IMR-90 (cell line): ENCODE measurements around the gene CTR9. TPM values are rescaled to one million over a fixed set of nuclear protein-coding genes. Genes with fewer than 3 reads are reported as not detected.

ENCODE experiments used
- ATAC-seq: fragments of 200-7000 bp; cut with Tn5 transposase; 2 replicates; pipeline ENCODE4 v1.9.1; 2020; ENCODE audit warnings: low read depth, mild to moderate bottlenecking, moderate library complexity
- BruUV-seq: library from RNA; stranded (reverse); fragments of 400-500 nt; replicated peaks from 2 replicates; lab custom pipeline; 2021; lab: Mats Ljungman, UMichigan
- CTCF ChIA-PET: fragments of 300-600 bp; formaldehyde crosslinking; extraction: SDS; loops from one replicate; lab custom pipeline; 2021; ENCODE audit warnings: antibody characterized with exemption; lab: Yijun Ruan, JAX
- POLR2A ChIA-PET: fragments of 300-600 bp; sonication (Branson Sonifier 250); formaldehyde crosslinking; loops from one replicate; lab custom pipeline; 2022; ENCODE audit warnings: antibody characterized with exemption; ENCODE audit not compliant: unreplicated experiment; lab: Charles Lee
- DNase-seq: peaks from one replicate; pipeline ENCODE4 v3.0.0; 2013
- H2AFZ ChIP-seq: replicated peaks from 2 replicates; pipeline ENCODE3; 2013; ENCODE audit warnings: low read length, mild to moderate bottlenecking; ENCODE audit not compliant: poor library complexity
- H2AK5ac ChIP-seq: 2 replicates; pipeline ENCODE4 v1.6.1; 2013; ENCODE audit warnings: low read depth, low read length, inconsistent platforms
- H2AK9ac ChIP-seq: replicated peaks from 2 replicates; pipeline ENCODE3; 2013; ENCODE audit warnings: mild to moderate bottlenecking, low read depth, low read length, moderate library complexity; ENCODE audit not compliant: poor library complexity
- H2BK120ac ChIP-seq: 2 replicates; pipeline ENCODE4 v1.6.1; 2013; ENCODE audit warnings: low read depth, low read length, inconsistent platforms
- H2BK15ac ChIP-seq: 3 replicates; pipeline ENCODE4 v1.6.1; 2013; ENCODE audit warnings: low read depth, low read length, inconsistent platforms
- H2BK20ac ChIP-seq: 2 replicates; pipeline ENCODE4 v1.6.1; 2013; ENCODE audit warnings: low read depth, mild to moderate bottlenecking, inconsistent platforms, low read length, moderate library complexity
- H2BK5ac ChIP-seq: 2 replicates; pipeline ENCODE4 v1.6.1; 2013; ENCODE audit warnings: mild to moderate bottlenecking, low read depth, low read length, inconsistent platforms; ENCODE audit not compliant: poor library complexity, severe bottlenecking
- H3K14ac ChIP-seq: replicated peaks from 2 replicates; pipeline ENCODE4 v1.6.1; 2013; ENCODE audit warnings: low read depth, low read length, inconsistent platforms
- H3K18ac ChIP-seq: 2 replicates; pipeline ENCODE4 v1.6.1; 2013; ENCODE audit warnings: low read depth, low read length, control low read depth
- H3K23ac ChIP-seq: 2 replicates; pipeline ENCODE4 v1.6.1; 2013; ENCODE audit warnings: low read depth, low read length, inconsistent platforms
- H3K27ac ChIP-seq: 2 replicates; pipeline ENCODE4 v1.5.1; 2013; ENCODE audit warnings: mild to moderate bottlenecking, control low read depth, low read length; ENCODE audit not compliant: insufficient read depth
- H3K27me3 ChIP-seq: 2 replicates; pipeline ENCODE4 v1.6.1; 2013; ENCODE audit warnings: low read length; ENCODE audit not compliant: control insufficient read depth, insufficient read depth
- H3K36me3 ChIP-seq: 2 replicates; pipeline ENCODE4 v1.6.1; 2013; ENCODE audit warnings: low read length, mixed read lengths; ENCODE audit not compliant: control insufficient read depth, insufficient read depth
- H3K4ac ChIP-seq: 2 replicates; pipeline ENCODE4 v1.6.1; 2013; ENCODE audit warnings: low read depth, low read length, inconsistent platforms
- H3K4me1 ChIP-seq: 2 replicates; pipeline ENCODE4 v1.6.1; 2013; ENCODE audit warnings: low read length, mixed read lengths; ENCODE audit not compliant: control insufficient read depth, insufficient read depth
- H3K4me2 ChIP-seq: 2 replicates; pipeline ENCODE4 v1.6.1; 2013; ENCODE audit warnings: low read depth, mild to moderate bottlenecking, control low read depth, low read length, moderate library complexity
- H3K4me3 ChIP-seq: 2 replicates; pipeline ENCODE4 v1.5.1; 2013; ENCODE audit warnings: low read depth, mild to moderate bottlenecking, control low read depth, low read length, moderate library complexity; ENCODE audit not compliant: insufficient read depth
- H3K56ac ChIP-seq: 2 replicates; pipeline ENCODE4 v1.6.1; 2013; ENCODE audit warnings: low read length, inconsistent platforms; ENCODE audit not compliant: insufficient read depth; ENCODE audit errors: extremely low read depth
- H3K79me1 ChIP-seq, 2 experiments: 2 replicates each; pipeline ENCODE4 v1.6.1; 2013; ENCODE audit warnings: low read length in 2 of 2, inconsistent platforms in 1 of 2, low read depth in 1 of 2
- H3K9ac ChIP-seq: 2 replicates; pipeline ENCODE4 v1.6.1; 2013; ENCODE audit warnings: low read depth, low read length, control low read depth
- H3K9me1 ChIP-seq: 2 replicates; pipeline ENCODE4 v1.6.1; 2013; ENCODE audit warnings: low read length, inconsistent platforms; ENCODE audit not compliant: insufficient read depth
- H3K9me3 ChIP-seq: 2 replicates; pipeline ENCODE4 v1.6.1; 2013; ENCODE audit warnings: low read length; ENCODE audit not compliant: control insufficient read depth, insufficient read depth
- H4K20me1 ChIP-seq: 2 replicates; pipeline ENCODE4 v1.6.1; 2013; ENCODE audit warnings: low read length, inconsistent platforms; ENCODE audit not compliant: insufficient read depth
- H4K5ac ChIP-seq: 2 replicates; pipeline ENCODE4 v1.6.1; 2013; ENCODE audit warnings: mild to moderate bottlenecking, low read depth, low read length, control low read depth
- H4K8ac ChIP-seq, 2 experiments: 2 replicates each; pipeline ENCODE4 v1.6.1; 2013; ENCODE audit warnings: low read depth in 2 of 2, low read length in 2 of 2, control low read depth in 1 of 2, inconsistent platforms in 1 of 2
- H4K91ac ChIP-seq: 2 replicates; pipeline ENCODE4 v1.6.1; 2013; ENCODE audit warnings: low read depth, low read length, inconsistent platforms; ENCODE audit not compliant: insufficient read depth
- BHLHE40 ChIP-seq: fragments of 150-350 bp; IDR thresholded peaks from 2 replicates; pipeline ENCODE4 v1.6.1; 2016; ENCODE audit warnings: mild to moderate bottlenecking, low read depth, low read length
- CEBPB ChIP-seq: IDR thresholded peaks from 2 replicates; pipeline ENCODE4 v1.6.1; 2012; ENCODE audit warnings: low read depth, low read length, improper control_type of control experiment
- CHD1 ChIP-seq: IDR thresholded peaks from 2 replicates; pipeline ENCODE4 v1.6.1; 2012; ENCODE audit warnings: low read depth, low read length, improper control_type of control experiment
- CTCF ChIP-seq: conservative IDR thresholded peaks from 2 replicates; pipeline ENCODE4 v1.5.1; 2012; ENCODE audit warnings: mild to moderate bottlenecking, low read depth, low read length, improper control_type of control experiment
- ELK1 ChIP-seq: fragments of 150-350 bp; IDR thresholded peaks from 2 replicates; pipeline ENCODE4 v1.6.1; 2016; ENCODE audit warnings: low read depth, mild to moderate bottlenecking, low read length, moderate library complexity, borderline replicate concordance
- FOS ChIP-seq: fragments of 150-350 bp; IDR thresholded peaks from 2 replicates; pipeline ENCODE4 v1.6.1; 2016; ENCODE audit warnings: low read depth, low read length
- MAFK ChIP-seq: IDR thresholded peaks from 2 replicates; pipeline ENCODE4 v1.6.1; 2012; ENCODE audit warnings: low read depth, low read length, improper control_type of control experiment
- MAZ ChIP-seq: IDR thresholded peaks from 2 replicates; pipeline ENCODE4 v1.6.1; 2012; ENCODE audit warnings: low read depth, mild to moderate bottlenecking, low read length, improper control_type of control experiment, moderate library complexity, borderline replicate concordance
- NFE2L2 ChIP-seq: fragments of 150-350 bp; IDR thresholded peaks from 2 replicates; pipeline ENCODE4 v1.6.1; 2016; ENCODE audit warnings: low read depth, mild to moderate bottlenecking, low read length
- POLR2A ChIP-seq: IDR thresholded peaks from 2 replicates; pipeline ENCODE4 v1.6.1; 2012; ENCODE audit warnings: mild to moderate bottlenecking, low read depth, low read length
- RAD21 ChIP-seq: IDR thresholded peaks from 2 replicates; pipeline ENCODE4 v1.6.1; 2012; ENCODE audit warnings: low read length, improper control_type of control experiment
- RCOR1 ChIP-seq: IDR thresholded peaks from 2 replicates; pipeline ENCODE4 v1.6.1; 2012; ENCODE audit warnings: mild to moderate bottlenecking, low read length, improper control_type of control experiment; ENCODE audit not compliant: insufficient replicate concordance
- RFX5 ChIP-seq: IDR thresholded peaks from 2 replicates; pipeline ENCODE4 v1.8.0; 2012; ENCODE audit warnings: low read depth, mild to moderate bottlenecking, low read length, moderate library complexity
- SMC3 ChIP-seq: fragments of 150-350 bp; IDR thresholded peaks from 2 replicates; pipeline ENCODE4 v1.6.1; 2016; ENCODE audit warnings: low read depth, mild to moderate bottlenecking, antibody characterized with exemption, low read length, moderate library complexity
- USF2 ChIP-seq: fragments of 150-350 bp; IDR thresholded peaks from 2 replicates; pipeline ENCODE4 v1.6.1; 2017; ENCODE audit warnings: mild to moderate bottlenecking, antibody characterized with exemption, low read length, low read depth
- WGBS, 2 experiments: methylation state at CpG; one replicate each; pipeline versions ENCODE4 v1.1.5 to v1.1.7; 2013; ENCODE audit warnings: missing lambda C conversion rate in 2 of 2; ENCODE audit not compliant: insufficient read length in 1 of 2; ENCODE audit errors: extremely low coverage in 2 of 2; 5-methylcytosine and 5-hydroxymethylcytosine counted together
- dilution Hi-C: fragments of 300-500 bp; cut with HindIII; formaldehyde crosslinking; loops from one replicate; pipeline ENCODE4 v1.14.3; 2018; ENCODE audit warnings: low sequenced_read_pairs; ENCODE audit not compliant: unreplicated experiment
- in situ Hi-C: fragments of 300-500 bp; cut with MboI; formaldehyde crosslinking; loops from 3 replicates; pipeline ENCODE4 v1.14.3; 2019; ENCODE audit warnings: low sequenced_read_pairs, inconsistent platforms, mixed read lengths
- intact Hi-C: fragments of 100-400 bp; cut with micrococcal nuclease; formaldehyde crosslinking; loops from 2 replicates; pipeline ENCODE4 v1.10.0; 2022
- polyA plus RNA-seq, 3 experiments: library from polyadenylated mRNA; depleted of rRNA; stranded (reverse); fragments of >200 nt; gene quantifications; 2 replicates each; pipeline ENCODE4 v1.2.3, GENCODE V29; 2012; ENCODE audit warnings: low replicate concordance in 1 of 3
- total RNA-seq: library from RNA; depleted of rRNA; stranded (reverse); fragments of >200 nt; gene quantifications from 2 replicates; pipeline ENCODE4 v1.2.3, GENCODE V29; 2012

Gene CTR9
- total and polyA plus RNA-seq, 2 of the 4 experiments (the other 2 are of a cell fraction), result 16.8 to 37.1 TPM

GRCh38 chr11:10728154-10728553 lies 22.9 kb upstream of the CTR9 start:
- H3K9me1 ChIP-seq, result peaks cover 29% of the 10 kb centered on the region
- no peaks in the 10 kb centered on the region for H3K79me1 ChIP-seq
- H3K4me3 ChIP-seq, result no peak overlapping the region
- H3K4me2 ChIP-seq, result no peak overlapping the region
- BruUV-seq, result no TSS peak
- H4K5ac ChIP-seq, result peak overlapping the region; percentile 59
- H3K36me3 ChIP-seq, result no peaks in the 10 kb centered on the region
- peak overlapping the region in 1 of 2 experiments; percentile 48; a peak in 2 of 4 replicates for H4K8ac ChIP-seq
- peak overlapping the region; percentile 81 for H2BK20ac ChIP-seq
- peak overlapping the region; percentile 26 for H3K23ac ChIP-seq
- peak overlapping the region; percentile 65; the same call in 1 of the 3 replicates for H2BK15ac ChIP-seq
- H2AK5ac ChIP-seq, result peak overlapping the region; percentile 94; the same call in 1 of the 2 replicates
- CTCF ChIA-PET, result interaction anchor here (0.7 to 1.1 kb wide), 3 partner anchors 8 to 35 kb away, joined by 3 read pairs; no protein-coding TSS in a partner anchor
- H3K56ac ChIP-seq, result peak overlapping the region; percentile 59; the same call in 1 of the 2 replicates
- H4K91ac ChIP-seq, result peak overlapping the region; percentile 68; the same call in 1 of the 2 replicates
- in situ Hi-C loops (loop anchor here (25.0 kb wide), 2 partner anchors 516 to 741 kb away; no protein-coding TSS in a partner anchor), intact Hi-C loops (no loop called here), dilution Hi-C loops (loop anchor here (25.0 kb wide), 1 partner anchor 216 kb away; no protein-coding TSS in a partner anchor)
- TF ChIP-seq CHD1, result no peak
- TF ChIP-seq CEBPB, result no peak
- TF ChIP-seq USF2, result no peak
- TF ChIP-seq POLR2A, result no peak
- no peak for TF ChIP-seq SMC3
- no peak for TF ChIP-seq RCOR1
- no peak for TF ChIP-seq BHLHE40
- no peak for TF ChIP-seq MAFK
- no peak for TF ChIP-seq RAD21
- TF ChIP-seq CTCF, result no peak
- no peak for TF ChIP-seq FOS
- no peak for TF ChIP-seq ELK1
- TF ChIP-seq MAZ, result no peak
- TF ChIP-seq RFX5, result no peak
- TF ChIP-seq NFE2L2, result no peak
- no peak overlapping the region for H2BK5ac ChIP-seq
- DNase-seq, result no peak
- H2AFZ ChIP-seq, result no peak overlapping the region
- H3K27ac ChIP-seq, result peak overlapping the region; percentile 45; the same call in 1 of the 2 replicates
- no peaks in the 10 kb centered on the region for H3K9me3 ChIP-seq
- H3K27me3 ChIP-seq, result no peaks in the 10 kb centered on the region
- H3K14ac ChIP-seq, result peak overlapping the region; percentile 31; the same call in 1 of the 2 replicates
- H3K18ac ChIP-seq, result peak overlapping the region; percentile 77; the same call in 1 of the 2 replicates
- POLR2A ChIA-PET, result interaction anchor here (1.3 to 2.5 kb wide), 2 partner anchors 19 to 34 kb away, joined by 5 to 15 read pairs; partner anchors contain the start of gene IRAG1
- H2AK9ac ChIP-seq, result no peak overlapping the region
- no peak for ATAC-seq
- H3K9ac ChIP-seq, result no peak overlapping the region
- no peaks in the 10 kb centered on the region for H4K20me1 ChIP-seq
- H2BK120ac ChIP-seq, result peak overlapping the region; percentile 86
- peaks cover 18% of the 10 kb centered on the region for H3K4me1 ChIP-seq
- peak overlapping the region; percentile 77 for H3K4ac ChIP-seq
- WGBS, 2 experiments, result 74% methylated on average over 3 of the region's 3 CpGs; no CpG with 5 or more reads in 1 of the 2 experiments
